ENCODE results near the gene CHST9. TPM values are rescaled to one million over a fixed set of nuclear protein-coding genes. Genes with fewer than 3 reads are reported as not detected.

Gene CHST9
- polyA plus RNA-seq, 1 donor = 0.10 TPM

DNA sequence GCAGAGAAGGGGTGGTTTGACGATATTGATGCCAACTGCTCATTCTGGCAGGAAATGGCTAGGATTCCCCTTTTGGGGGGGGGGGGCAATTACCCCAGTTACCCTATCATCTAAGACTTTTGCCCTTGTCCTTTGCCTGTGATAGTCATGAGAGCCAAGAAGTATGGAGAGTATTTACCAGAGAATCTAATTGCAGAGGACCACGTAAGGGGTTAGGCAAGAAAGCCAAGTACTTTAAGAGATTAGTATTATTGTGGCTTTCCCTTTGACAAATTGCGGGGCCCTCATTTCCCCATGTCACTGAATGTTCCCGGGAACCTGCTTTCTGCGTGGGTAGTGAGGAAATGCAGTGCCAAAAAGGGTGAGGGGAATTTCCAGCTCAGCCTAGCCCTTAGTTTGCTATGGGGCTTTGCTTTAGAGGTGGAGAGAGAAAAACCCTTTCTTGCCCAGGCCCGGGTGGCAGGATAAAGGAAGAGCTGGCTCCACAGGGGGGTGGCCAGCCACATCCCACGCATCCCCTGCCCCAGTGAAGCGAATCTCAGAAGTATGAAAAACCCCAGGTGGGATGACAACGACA is 321.1 kb downstream of the CHST9 start:
- DNase-seq = no peak

DNA sequence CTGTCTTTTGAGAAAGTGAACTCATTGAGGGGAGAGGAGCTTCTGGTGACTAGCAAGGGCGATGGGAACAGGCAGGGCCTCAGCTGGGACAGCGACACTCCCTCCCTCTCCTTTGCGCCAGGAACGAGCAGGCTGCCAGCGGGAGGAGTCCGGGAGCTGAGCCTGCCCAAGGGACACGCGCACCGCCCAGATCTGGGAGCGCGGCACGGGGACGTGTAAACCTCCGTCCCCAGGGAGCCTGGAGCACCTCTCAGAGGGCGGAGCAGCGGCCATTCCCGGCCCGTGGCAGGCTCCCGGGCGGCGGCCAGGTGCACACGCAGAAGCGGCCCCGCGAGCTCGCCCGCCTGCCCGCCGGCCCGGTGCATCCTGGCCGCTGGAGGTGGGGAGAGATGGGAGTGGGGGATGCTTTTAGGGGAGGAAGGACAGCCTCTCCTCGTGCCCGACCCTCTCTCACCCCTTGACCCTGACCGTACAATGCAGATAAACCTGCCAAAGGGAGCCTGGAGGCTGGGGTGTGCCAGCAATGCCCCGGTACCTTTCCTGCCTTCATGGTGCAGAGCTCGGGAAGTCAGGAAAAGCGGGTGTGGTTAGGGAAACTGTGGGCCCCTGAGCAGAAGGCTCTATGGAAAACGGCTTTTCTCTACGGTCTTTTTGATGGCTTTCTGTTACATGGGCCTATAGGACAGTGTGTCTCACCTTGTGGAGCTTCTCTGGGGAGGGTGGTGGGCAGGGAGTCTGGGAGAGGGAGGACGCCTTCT is 321.8 kb downstream of the CHST9 start:
- DNase-seq = peak; percentile 29

DNA sequence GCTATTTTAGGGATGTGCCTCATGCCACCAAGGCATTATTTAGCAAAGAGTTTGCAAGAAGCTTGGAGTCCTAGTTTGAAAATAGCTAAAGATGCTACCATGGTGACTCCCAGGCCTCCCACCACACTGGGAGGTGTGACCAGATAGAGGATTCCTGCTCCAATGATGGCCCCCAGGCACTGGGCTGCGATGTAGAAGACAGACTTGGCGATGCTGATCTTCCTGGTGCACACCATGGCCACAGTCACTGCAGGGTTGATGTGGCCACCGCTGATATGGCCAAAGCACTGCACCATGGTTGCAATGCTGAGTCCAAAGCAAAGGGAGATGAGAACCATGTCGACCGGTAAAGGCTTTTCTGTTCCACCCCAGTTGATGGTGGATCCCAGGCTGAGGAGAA is 323.0 kb downstream of the CHST9 start:
- no peak for DNase-seq
